Mucosa of gallbladder (tissue), 1 donor: ENCODE data around the gene CREBBP. TPM values are rescaled to one million over a fixed set of nuclear protein-coding genes. Genes with fewer than 3 reads are reported as not detected.

Source experiments
- DNase-seq: peaks from one replicate; pipeline ENCODE4 v3.0.0-alpha.2; 2020; ENCODE audit warnings: low spot score
- total RNA-seq: library from RNA; stranded (reverse); gene quantifications from one replicate; pipeline ENCODE4 v1.2.1, GENCODE V29; 2021
- donor health status: DM: no; HTN: no; CAD: no.

The CREBBP gene
- total RNA-seq, 1 donor from 2014 or later: 74.6 TPM

DNA sequence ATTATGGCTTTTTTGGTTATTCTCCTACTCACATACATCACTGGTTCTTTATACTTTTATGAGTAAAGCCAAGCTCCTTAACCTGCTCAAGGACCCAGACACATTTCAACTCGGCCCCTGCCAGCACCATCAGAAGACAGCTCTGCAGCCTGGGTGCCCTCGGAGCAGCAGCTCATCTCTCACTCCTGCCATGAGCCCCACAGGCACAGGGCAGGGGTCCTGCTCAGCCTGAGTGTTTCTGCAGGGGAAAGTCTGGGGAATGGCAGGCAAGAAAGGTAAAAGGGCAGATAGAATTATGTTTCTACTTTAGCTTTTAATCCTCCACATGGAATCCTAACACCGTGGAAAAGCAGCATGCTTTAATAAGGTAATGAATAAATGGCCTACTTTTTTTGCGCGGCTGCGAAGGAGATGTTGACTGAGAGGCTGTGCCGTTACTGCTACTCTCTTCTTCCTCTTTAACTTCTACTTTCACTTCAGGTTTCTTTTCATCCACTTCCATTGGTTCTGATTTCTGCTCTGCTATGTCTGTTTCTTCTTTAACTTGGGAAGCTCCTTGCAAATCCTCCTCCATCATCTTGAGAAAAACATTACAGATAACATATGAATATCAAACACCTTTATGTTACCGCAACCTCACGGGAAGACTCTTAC lies 113.1 kb downstream of the CREBBP start:
- DNase-seq: no peak

DNA sequence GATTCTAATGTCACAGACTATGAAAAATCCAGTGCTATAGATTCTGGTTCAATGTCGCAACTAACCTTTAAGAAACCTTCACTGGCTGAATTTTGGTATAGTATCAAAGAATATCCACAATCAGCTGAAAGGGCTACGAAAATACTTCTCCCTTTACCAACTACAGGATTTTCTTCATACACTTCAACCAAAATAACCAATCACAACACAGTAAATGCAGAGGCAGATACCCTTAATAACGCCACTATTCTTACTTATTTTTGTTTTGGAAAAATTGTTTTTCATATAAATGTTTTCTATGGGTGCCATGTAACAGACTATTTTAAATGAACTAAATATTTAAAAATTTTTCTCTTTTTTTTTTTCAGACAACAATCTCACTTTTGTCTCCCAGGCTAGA lies 114.3 kb downstream of the CREBBP start:
- DNase-seq: no peak

- no peak for DNase-seq
Measured at GRCh38 chr16:3764409-3764808, 116.1 kb downstream of the CREBBP start.

GRCh38 chr16:3762107-3762750 lies 118.3 kb downstream of the CREBBP start:
- no peak for DNase-seq

DNA sequence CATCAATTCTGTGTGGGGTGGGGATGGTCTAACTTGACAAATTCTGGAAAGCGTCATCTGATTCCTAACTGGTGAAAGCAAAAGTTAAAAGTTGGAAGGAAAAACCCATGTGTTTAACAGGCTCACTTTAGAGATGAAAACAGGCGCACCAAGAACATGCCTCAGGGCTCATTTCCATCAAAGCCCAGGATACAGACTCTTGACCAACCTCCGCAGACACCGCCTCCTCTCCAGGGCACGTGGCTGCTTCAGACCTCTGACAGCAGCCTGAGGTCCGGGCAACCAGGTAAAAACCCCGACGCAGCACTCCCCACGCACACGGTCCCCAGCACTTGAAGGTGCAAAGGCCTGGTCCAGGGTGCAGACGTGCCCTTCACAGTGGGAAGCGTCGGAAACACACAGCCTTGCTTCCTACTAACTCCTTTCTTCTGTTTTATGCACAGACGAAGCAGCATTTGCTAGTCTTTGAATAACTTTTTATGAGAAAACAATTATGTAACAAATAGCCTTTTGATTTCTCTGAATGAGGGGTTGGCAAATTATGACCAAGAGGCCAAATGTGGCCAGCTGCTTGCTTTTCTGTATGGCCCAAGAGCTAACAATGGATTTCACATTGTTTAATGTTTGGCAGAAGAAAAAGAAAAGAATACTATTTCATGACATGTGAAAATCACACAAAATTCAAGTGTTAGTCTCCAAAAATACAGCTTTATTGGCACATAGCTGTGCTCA lies 119.0 kb downstream of the CREBBP start:
- DNase-seq: no peak

- DNase-seq: no peak
Measured at GRCh38 chr16:3760518-3760917, 120.0 kb downstream of the CREBBP start.

DNA sequence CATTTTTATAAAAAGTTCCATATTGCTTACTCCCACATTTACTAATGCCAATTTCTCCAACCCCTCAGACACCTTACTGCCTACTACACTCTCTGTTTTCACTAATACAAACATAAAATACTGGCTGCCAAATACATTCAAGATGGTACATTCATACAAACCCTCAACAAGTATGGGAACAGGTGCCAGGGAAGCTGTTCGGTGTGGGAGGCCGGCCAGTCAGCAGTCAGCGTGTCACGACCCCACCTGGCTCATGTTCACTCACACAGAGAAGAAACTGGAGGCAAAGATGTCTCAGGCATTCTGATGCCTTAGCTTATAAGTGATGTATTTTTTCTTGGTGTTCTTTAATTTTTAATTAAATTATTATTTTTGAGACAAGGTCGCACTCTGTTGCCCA lies 120.8 kb downstream of the CREBBP start:
- DNase-seq: no peak

GRCh38 chr16:3756113-3756512 lies 124.4 kb downstream of the CREBBP start:
- DNase-seq: no peak

DNA sequence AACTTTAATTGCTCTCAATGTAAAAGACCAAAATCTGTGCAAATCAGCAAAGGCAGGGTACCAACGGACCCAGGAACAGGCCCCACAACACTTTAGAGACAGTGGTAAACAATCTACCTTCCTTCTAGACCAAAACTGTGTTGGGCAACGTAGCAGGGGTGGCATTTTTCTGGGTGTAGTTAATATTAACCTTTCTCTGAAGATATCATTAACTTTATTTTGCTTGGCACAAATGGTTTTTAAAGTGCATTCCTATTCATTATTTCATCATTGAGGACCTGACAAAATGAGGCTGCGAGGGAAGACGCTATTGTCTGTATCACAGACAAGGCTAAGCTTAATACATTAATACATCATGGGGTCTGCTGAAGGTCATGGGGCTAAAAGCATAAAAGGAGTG lies 125.3 kb downstream of the CREBBP start:
- DNase-seq: no peak

- DNase-seq: no peak
Measured at GRCh38 chr16:3754772-3755171, 125.7 kb downstream of the CREBBP start.

DNA sequence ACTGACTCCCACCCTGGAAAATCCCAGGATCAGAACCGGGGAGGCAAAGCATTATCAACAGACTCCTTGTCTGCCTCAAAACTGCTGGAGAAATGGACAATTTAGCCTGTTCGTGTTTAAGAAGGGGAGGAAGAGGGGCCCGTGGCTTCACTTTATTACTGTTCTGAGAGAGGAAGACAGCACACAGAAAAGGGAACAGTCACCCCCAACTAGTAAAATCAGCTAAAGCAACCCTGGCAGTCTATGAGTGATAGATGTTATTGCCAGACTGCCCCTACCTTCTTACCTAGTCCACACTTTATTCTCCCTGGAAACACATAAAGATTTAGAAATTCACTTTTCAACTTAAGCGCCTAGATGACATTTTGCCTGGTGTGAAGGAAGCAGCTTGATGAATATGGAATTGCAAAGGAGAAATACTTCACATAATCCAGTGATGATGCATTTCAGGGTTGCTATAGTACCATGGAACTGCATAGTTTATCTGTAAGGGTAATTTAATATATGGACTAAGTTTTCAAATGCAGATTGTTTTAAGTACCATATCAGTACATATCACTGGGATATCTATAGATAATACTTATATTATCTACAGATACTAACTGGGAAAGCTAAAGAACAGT lies 126.3 kb downstream of the CREBBP start:
- no peak for DNase-seq

- no peak for DNase-seq
Measured at GRCh38 chr16:3752984-3753383, 127.5 kb downstream of the CREBBP start.

GRCh38 chr16:3751878-3752277 lies 128.6 kb downstream of the CREBBP start:
- no peak for DNase-seq

- DNase-seq: no peak
Measured at GRCh38 chr16:3748307-3748706, 132.2 kb downstream of the CREBBP start.

DNA sequence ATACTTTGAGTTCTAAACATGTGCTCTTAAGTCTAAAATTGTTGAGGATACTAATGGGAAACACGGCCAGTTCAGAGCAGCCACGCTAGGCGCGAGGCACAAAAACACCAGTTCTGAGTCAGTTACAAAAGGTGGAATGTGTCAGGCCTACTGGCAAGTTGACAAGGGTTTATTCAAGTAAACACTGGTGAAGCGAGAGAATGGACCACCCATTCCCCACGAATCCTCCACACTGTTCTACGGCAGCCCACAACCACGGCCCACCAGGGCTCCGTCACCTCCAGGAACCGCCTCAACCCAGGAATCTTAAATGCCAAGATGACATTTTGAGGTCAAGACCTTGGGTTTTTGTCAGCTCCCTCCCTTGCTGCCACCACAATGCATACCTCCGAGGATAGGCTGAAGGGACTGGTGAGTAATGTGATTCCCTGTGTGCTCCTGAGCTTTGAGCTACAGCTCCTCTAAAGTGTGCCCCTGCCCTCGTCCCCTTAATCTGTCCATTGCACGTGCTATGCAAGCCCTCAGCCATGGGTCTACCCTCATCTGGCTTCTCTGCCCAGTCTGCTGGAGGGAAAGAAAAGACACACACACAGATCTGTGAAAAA lies 134.7 kb downstream of the CREBBP start:
- no peak for DNase-seq

DNA sequence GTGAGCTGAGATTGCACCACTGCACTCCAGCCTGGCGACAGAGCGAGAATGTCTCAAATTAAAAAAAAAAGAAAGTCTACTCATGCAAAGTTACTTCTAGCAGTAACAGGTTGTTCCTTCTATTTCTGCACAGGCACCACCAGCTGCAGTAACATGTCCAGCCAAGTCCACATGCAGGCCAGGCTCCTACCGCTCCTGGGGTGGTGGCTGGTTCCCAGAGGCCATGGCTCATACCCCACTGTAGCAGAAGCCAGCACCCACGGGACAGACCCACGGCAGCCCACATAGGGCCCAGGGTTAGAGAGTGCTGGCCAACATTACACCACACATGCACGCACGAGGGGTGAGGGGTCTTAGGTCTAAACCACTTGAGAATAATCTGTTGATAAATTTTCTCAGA lies 136.5 kb downstream of the CREBBP start:
- no peak for DNase-seq

DNA sequence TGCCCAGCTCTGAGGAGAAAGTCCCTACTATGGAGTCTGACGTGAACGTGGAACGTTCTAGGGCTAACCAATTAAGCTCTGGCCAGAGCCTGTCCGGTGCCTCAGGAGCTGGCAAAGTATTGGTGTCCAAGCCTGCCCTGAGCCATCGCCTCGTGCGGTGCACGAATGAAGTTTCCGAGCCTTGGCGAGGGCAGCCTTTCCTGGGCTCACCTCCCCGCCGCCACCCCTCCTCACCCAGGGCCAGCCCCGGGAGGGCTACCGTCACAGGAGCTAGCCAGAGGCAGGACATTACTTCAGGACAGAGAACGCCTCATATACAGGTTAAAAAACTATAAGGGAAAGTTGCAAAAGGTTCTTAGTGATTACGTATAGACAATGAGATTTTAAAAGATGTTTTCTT lies 139.6 kb downstream of the CREBBP start:
- no peak for DNase-seq

- DNase-seq: no peak
Measured at GRCh38 chr16:3740186-3740585, 140.3 kb downstream of the CREBBP start.

- DNase-seq: no peak
Measured at GRCh38 chr16:3739636-3740035, 140.9 kb downstream of the CREBBP start.

- DNase-seq: no peak
Measured at GRCh38 chr16:3738541-3738940, 142.0 kb downstream of the CREBBP start.

DNA sequence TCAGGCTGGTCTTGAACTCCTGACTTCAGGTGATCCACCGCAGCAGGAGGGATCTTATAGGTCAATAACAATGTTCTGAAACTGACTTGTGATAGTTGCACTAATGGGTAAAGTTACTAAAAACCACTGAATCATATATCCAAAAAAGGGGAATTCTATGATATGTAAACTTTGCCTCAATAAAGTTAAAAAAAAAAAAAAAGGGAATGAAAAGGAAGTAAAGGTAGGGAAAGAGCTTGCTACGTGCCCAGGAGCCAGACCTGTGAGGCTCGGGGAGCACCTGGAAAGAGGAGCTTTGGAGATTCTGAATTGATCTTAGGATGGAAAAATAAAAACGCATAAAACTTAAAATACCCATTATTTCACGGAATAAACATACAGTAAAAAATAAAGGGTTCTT lies 142.4 kb downstream of the CREBBP start:
- DNase-seq: no peak

DNA sequence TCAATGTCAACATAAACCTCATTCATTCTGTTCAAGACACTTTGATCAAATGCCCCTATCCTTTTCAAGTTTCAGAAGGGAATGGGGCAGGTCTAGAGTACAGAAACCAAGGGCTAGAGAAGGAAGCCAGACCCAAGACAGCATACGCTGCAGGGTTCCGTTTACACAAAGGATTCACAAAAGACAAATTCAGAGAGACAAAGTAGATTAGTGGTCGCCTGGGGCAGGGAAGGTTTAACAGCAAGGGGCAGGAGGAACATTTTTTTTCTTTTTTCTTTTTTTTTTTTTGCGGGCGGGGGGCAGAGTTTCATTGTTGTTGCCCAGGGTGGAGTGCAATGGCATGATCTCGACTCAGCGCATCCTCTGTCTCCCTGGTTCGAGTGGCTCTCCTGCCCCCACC lies 143.3 kb downstream of the CREBBP start:
- DNase-seq: no peak
